ENCODE results near the gene SHROOM3.

- no peak for TF ChIP-seq YY1 (IDR thresholded peaks at IDR 0.05; ENCODE audit: low read depth)
- peak; percentile 63 for TF ChIP-seq NFIC (IDR thresholded peaks at IDR 0.05)
- TF ChIP-seq TAF1 (IDR thresholded peaks at IDR 0.05; ENCODE audit: low read depth): no peak
- no peak for TF ChIP-seq MAX (IDR thresholded peaks at IDR 0.05)
These were observed 6.9 kb downstream of the SHROOM3 start for GRCh38 chr4:76441881-76442280.

Data from Ishikawa (cell line).